Activated CD4-positive, alpha-beta T cell treated with anti-CD3 and anti-CD28 coated beads for 1 hour (primary cell): Measurements from ENCODE around the gene RSPH9.
"Not testable (repeated sequence)": the region's sequence is repeated elsewhere in the genome, so short reads cannot be mapped to it uniquely, and the experiment has no call there.

Experiments
- DNase-seq: peaks from one replicate; pipeline ENCODE4 v3.0.0-alpha.2; 2020

The RSPH9 gene

GRCh38 chr6:43629505-43630300 is 15.1 kb upstream of the RSPH9 start:
- peak; percentile 90 for DNase-seq

- no peak for DNase-seq
These were observed 13.7 kb upstream of the RSPH9 start for GRCh38 chr6:43630980-43631619.

GRCh38 chr6:43633002-43633401 is 11.8 kb upstream of the RSPH9 start:
- DNase-seq: not testable (repeated sequence)

- no peak for DNase-seq
These were observed 10.0 kb upstream of the RSPH9 start for GRCh38 chr6:43634702-43635303.

GRCh38 chr6:43635387-43636307 is 9.2 kb upstream of the RSPH9 start, which contains the start of gene MAD2L1BP:
Gene MAD2L1BP (plus strand): TSS chr6:43635840. CDS start chr6:43635876, 36 bp downstream.
- peak; percentile 82 for DNase-seq

- DNase-seq: no peak
These were observed 8.6 kb upstream of the RSPH9 start for GRCh38 chr6:43636308-43636659.

- DNase-seq: no peak
These were observed 4.6 kb upstream of the RSPH9 start for GRCh38 chr6:43639984-43640800.

GRCh38 chr6:43645613-43645964 is 753 bp downstream of the RSPH9 start:
- no peak for DNase-seq

- no peak for DNase-seq
These were observed 2.8 kb downstream of the RSPH9 start for GRCh38 chr6:43647613-43648012.

- no peak for DNase-seq
These were observed 3.4 kb downstream of the RSPH9 start for GRCh38 chr6:43648248-43648647.

GRCh38 chr6:43652822-43653221 is 8.0 kb downstream of the RSPH9 start:
- not testable (repeated sequence) for DNase-seq

- DNase-seq: no peak
These were observed 12.5 kb downstream of the RSPH9 start for GRCh38 chr6:43657221-43657802.

GRCh38 chr6:43658161-43658560 is 13.3 kb downstream of the RSPH9 start:
- no peak for DNase-seq

- not testable (repeated sequence) for DNase-seq
These were observed 18.1 kb downstream of the RSPH9 start for GRCh38 chr6:43662948-43663347.

GRCh38 chr6:43665376-43665775 is 20.5 kb downstream of the RSPH9 start:
- no peak for DNase-seq

- no peak for DNase-seq
These were observed 21.5 kb downstream of the RSPH9 start for GRCh38 chr6:43666196-43666920.

- peak; percentile 72 for DNase-seq
These were observed 22.7 kb downstream of the RSPH9 start for GRCh38 chr6:43667245-43668150.

GRCh38 chr6:43668151-43669028 is 23.6 kb downstream of the RSPH9 start:
- peak; percentile 27 for DNase-seq
